K562 (cell line): ENCODE measurements around the gene C6orf47. TPM values are rescaled to one million over a fixed set of nuclear protein-coding genes. Genes with fewer than 3 reads are reported as not detected.

ENCODE experiments used
- NR4A1 ChIP-seq, 2 experiments: fragments of 250-450 bp in 1 of 2; fragments of 450-650 bp in 1 of 2; sonication (Bioruptor Pico) in 1 of 2; IDR thresholded peaks; 2 replicates each; pipeline versions ENCODE4 v1.4.0 to v1.6.1; 2016 to 2020; ENCODE audit warnings: mild to moderate bottlenecking in 2 of 2, missing compliant biosample characterization in 1 of 2, missing genetic modification characterization in 1 of 2, moderate library complexity in 1 of 2
- SRSF3 ChIP-seq: fragments of 200-400 bp; formaldehyde crosslinking; IDR thresholded peaks from 2 replicates; pipeline ENCODE4 v1.6.1; 2016; ENCODE audit warnings: mild to moderate bottlenecking, low read length, moderate library complexity; ENCODE audit not compliant: insufficient read depth
- ZBTB12 ChIP-seq: fragments of 250-450 bp; sonication (Bioruptor Pico); IDR thresholded peaks from 2 replicates; pipeline ENCODE4 v1.4.0; 2020
- ZNF407 ChIP-seq: fragments of 450-650 bp; IDR thresholded peaks from 2 replicates; pipeline ENCODE4 v1.6.1; 2016; ENCODE audit warnings: low read depth
- polyA plus RNA-seq, 8 experiments: library from polyadenylated mRNA; depleted of rRNA in 4 of 8; stranded (reverse) in 5 of 8; unstranded in 3 of 8; fragments of >200 nt; fragmentation: Nextera tagmentation in 2 of 8; fragmentation: Illumina TruSeq in 1 of 8; extraction: Ambion mirVana in 2 of 8; extraction: Trizol in 1 of 8; gene quantifications; 2 replicates each; pipeline versions ENCODE4 v1.2.1 to v1.2.3, GENCODE V29; 2011 to 2014; ENCODE audit warnings: inconsistent platforms in 1 of 8, missing spikeins in 1 of 8
- total RNA-seq, 7 experiments: library from RNA; depleted of rRNA in 6 of 7; stranded (reverse); fragments of >200 nt in 6 of 7; fragmentation: Illumina TruSeq in 2 of 7; extraction: Trizol in 2 of 7; gene quantifications; 2 replicates each; pipeline versions ENCODE4 v1.2.1 to v1.2.3, GENCODE V29; 2011 to 2021; ENCODE audit warnings: low replicate concordance in 1 of 7

Gene C6orf47
- total and polyA plus RNA-seq, 9 of the 15 experiments (the other 6 are each of a cell fraction or from before 2014, with no cell fraction given), result 0.14 to 43.8 (median 27.0) TPM

- TF ChIP-seq ZNF407 (peak; percentile 66), SRSF3 (peak; percentile 88), ZBTB12 (CRISPR knock-in tag) (no peak), NR4A1 (CRISPR knock-in tag; IDR thresholded peaks at IDR 0.05) (no peak), NR4A1 (tag; IDR thresholded peaks at IDR 0.05) (peak; percentile 49; the same call in 1 of the 2 replicates)
Measured at GRCh38 chr6:31620586-31621319, 39.8 kb downstream of the C6orf47 start, which contains the start of gene PRRC2A (continued).
